HG03558 (cell line): ENCODE data around the gene SAMD3.
"Not testable (repeated sequence)": the region's sequence is repeated elsewhere in the genome, so short reads cannot be mapped to it uniquely, and the experiment has no call there.

ENCODE experiments used
- ATAC-seq: cut with Tn5 transposase; IDR thresholded peaks from one replicate; pipeline ENCODE4 v1.9.1; 2021; ENCODE audit warnings: moderate number of reproducible peaks; ENCODE audit not compliant: unreplicated experiment; ENCODE audit errors: extremely low read depth

Gene SAMD3

GRCh38 chr6:130222775-130223174, at the start of gene SAMD3:
SAMD3 (minus strand) TSS chr6:130222951; CDS start chr6:130215273, 7,678 bp downstream.
- ATAC-seq = no peak

- ATAC-seq = no peak
These were observed 47.4 kb upstream of the SAMD3 start for GRCh38 chr6:130269969-130270635.

GRCh38 chr6:130265553-130265952, 42.8 kb upstream of the SAMD3 start:
- not testable (repeated sequence) for ATAC-seq

GRCh38 chr6:130262008-130262407, 39.3 kb upstream of the SAMD3 start:
- ATAC-seq = no peak

- not testable (repeated sequence) for ATAC-seq
These were observed 38.8 kb upstream of the SAMD3 start for GRCh38 chr6:130261558-130261957.

GRCh38 chr6:130260614-130261241, 38.0 kb upstream of the SAMD3 start:
- not testable (repeated sequence) for ATAC-seq

- not testable (repeated sequence) for ATAC-seq
These were observed 37.3 kb upstream of the SAMD3 start for GRCh38 chr6:130260050-130260462.

- no peak for ATAC-seq
These were observed 36.8 kb upstream of the SAMD3 start for GRCh38 chr6:130259557-130259956.

- ATAC-seq = no peak
These were observed 36.4 kb upstream of the SAMD3 start for GRCh38 chr6:130259140-130259539.

GRCh38 chr6:130252527-130253237, 29.9 kb upstream of the SAMD3 start:
- no peak for ATAC-seq

GRCh38 chr6:130245267-130245666, 22.5 kb upstream of the SAMD3 start:
- no peak for ATAC-seq

GRCh38 chr6:130244728-130245127, 22.0 kb upstream of the SAMD3 start:
- ATAC-seq = no peak

GRCh38 chr6:130240232-130240631, 17.5 kb upstream of the SAMD3 start:
- no peak for ATAC-seq

- ATAC-seq = no peak
These were observed 17.0 kb upstream of the SAMD3 start for GRCh38 chr6:130239755-130240154.

- ATAC-seq = no peak
These were observed 10.6 kb upstream of the SAMD3 start for GRCh38 chr6:130233330-130233729.

- not testable (repeated sequence) for ATAC-seq
These were observed 7.8 kb upstream of the SAMD3 start for GRCh38 chr6:130230531-130230930.

- no peak for ATAC-seq
These were observed 6.9 kb upstream of the SAMD3 start for GRCh38 chr6:130229645-130230044.

- ATAC-seq = peak; percentile 99
These were observed 757 bp upstream of the SAMD3 start for GRCh38 chr6:130223508-130223907.

- no peak for ATAC-seq
These were observed 4.6 kb downstream of the SAMD3 start for GRCh38 chr6:130218134-130218533.

- ATAC-seq = no peak
These were observed 6.1 kb downstream of the SAMD3 start for GRCh38 chr6:130216620-130217019.

- ATAC-seq = no peak
These were observed 7.2 kb downstream of the SAMD3 start for GRCh38 chr6:130215526-130215925.
